Bronchial epithelial cell (primary cell): Measurements from ENCODE around the gene GPR82. TPM values are rescaled to one million over a fixed set of nuclear protein-coding genes. Genes with fewer than 3 reads are reported as not detected.

Experiments
- DNase-seq: peaks from one replicate; pipeline ENCODE4 v3.0.0-alpha.2; 2010; ENCODE audit warnings: low read depth
- FAIRE-seq: peaks from 2 replicates; lab custom pipeline; 2011; peaks lifted over from hg19 to GRCh38; lab: Jason Lieb, UNC
- H3K27me3 ChIP-seq: 2 replicates; pipeline ENCODE4 v1.5.1; 2011; ENCODE audit warnings: low read length; ENCODE audit not compliant: control insufficient read depth, insufficient read depth
- H3K36me3 ChIP-seq: 2 replicates; pipeline ENCODE4 v1.5.1; 2011; ENCODE audit warnings: low read length; ENCODE audit not compliant: control insufficient read depth, insufficient read depth
- H3K4me3 ChIP-seq: 2 replicates; pipeline ENCODE4 v1.5.1; 2011; ENCODE audit warnings: mild to moderate bottlenecking, low read depth, low read length, control low read depth
- CTCF ChIP-seq: IDR thresholded peaks from 2 replicates; pipeline ENCODE4 v1.5.1; 2011; ENCODE audit warnings: mild to moderate bottlenecking, moderate library complexity, low read length, control low read depth, inconsistent platforms; ENCODE audit not compliant: insufficient read depth, severe bottlenecking
- total RNA-seq: library from RNA; depleted of rRNA; stranded (reverse); fragments of >200 nt; gene quantifications from 2 replicates; pipeline ENCODE4 v1.2.1, GENCODE V29; 2014

GPR82 gene
- total RNA-seq, 1 donor from 2014 or later: not detected

DNA sequence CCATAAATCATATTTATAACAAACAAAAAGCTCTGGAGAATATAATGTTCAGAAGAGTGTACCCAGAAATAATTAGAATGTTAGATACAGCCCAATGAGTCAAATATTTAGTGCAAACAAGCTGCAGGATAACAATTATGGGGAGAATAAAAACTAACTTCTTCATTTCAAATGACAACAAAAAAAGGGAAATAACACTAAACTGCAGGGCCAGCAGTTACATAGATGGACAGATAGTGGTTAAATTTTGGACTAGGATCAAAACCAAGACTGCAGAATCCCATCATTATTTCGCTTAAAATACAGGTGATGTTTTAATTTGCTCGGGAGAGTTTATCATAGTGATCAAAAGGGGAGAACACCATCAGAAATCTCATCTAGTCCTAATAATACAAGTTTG, 35.8 kb upstream of the GPR82 start:
- FAIRE-seq (no peak), DNase-seq (no peak)
- Histone ChIP-seq H3K4me3 (no peak overlapping the region), H3K27me3 (no peaks in the 10 kb centered on the region), H3K36me3 (no peaks in the 10 kb centered on the region)
- no peak for TF ChIP-seq CTCF

DNA sequence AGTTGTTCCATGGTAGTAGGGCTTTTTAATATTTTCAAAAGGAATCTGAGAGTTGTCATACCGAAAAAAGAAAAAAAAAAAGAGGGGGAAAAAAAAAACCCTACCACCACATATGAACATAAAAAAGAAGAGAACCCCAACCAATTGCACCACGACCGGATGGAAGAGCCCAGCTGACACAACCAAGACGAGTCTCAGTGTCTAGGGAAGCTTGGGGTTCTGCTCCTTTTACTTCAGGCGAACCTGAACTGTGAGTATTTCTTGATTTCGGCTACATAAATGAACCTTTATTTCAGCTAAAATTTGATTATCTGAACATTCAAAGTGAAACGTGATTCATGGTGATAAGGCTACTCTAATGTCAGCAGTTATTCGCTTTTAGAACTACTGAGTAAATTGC, 35.1 kb upstream of the GPR82 start, which contains the start of gene GPR34:
Gene GPR34, plus strand, starts transcription at position 139 of the 400 bp plus-strand sequence. CDS start 6,661 bp downstream, outside the sequence.
- Histone ChIP-seq H3K27me3 (no peaks in the 10 kb centered on the region), H3K4me3 (no peak within 1 kb of the TSS), H3K36me3 (no peaks in the 10 kb centered on the region)
- DNase-seq (no peak), FAIRE-seq (no peak)
- no peak for TF ChIP-seq CTCF

GRCh38 chrX:41689711-41690110, 34.3 kb upstream of the GPR82 start:
- DNase-seq (no peak), FAIRE-seq (no peak)
- Histone ChIP-seq H3K27me3 (no peaks in the 10 kb centered on the region), H3K4me3 (no peak overlapping the region), H3K36me3 (no peaks in the 10 kb centered on the region)
- TF ChIP-seq CTCF: no peak

- FAIRE-seq (no peak), DNase-seq (no peak)
- no peak overlapping the region for H3K4me3 ChIP-seq
- no peak for TF ChIP-seq CTCF
- no peaks in the 10 kb centered on the region for H3K36me3 ChIP-seq
- H3K27me3 ChIP-seq: no peaks in the 10 kb centered on the region
Observed at GRCh38 chrX:41692162-41692749, 31.7 kb upstream of the GPR82 start.

DNA sequence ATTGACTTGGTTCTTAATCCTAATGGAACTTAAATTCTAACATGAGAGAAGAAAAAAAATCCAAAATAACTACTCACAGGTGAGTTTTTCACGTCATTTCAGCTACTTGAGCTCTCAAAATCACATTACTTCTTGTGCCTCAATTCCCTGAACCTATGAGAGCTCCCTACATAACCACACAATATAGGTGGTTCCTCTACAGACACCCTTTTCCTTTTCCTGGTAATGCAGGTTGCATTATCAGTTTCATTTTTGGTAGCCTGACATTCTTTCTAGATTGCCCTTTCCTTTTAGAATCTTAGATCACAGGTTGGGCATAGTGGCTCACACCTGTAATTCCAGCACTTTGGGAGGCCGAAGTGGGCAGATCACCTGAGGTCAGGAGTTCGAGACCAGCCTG, 31.0 kb upstream of the GPR82 start:
- no peak for TF ChIP-seq CTCF
- FAIRE-seq: no peak
- Histone ChIP-seq H3K36me3 (no peaks in the 10 kb centered on the region), H3K27me3 (no peaks in the 10 kb centered on the region), H3K4me3 (no peak overlapping the region)
- no peak for DNase-seq

- no peak for FAIRE-seq
- no peak overlapping the region for H3K4me3 ChIP-seq
- no peak for DNase-seq
Observed at GRCh38 chrX:41695426-41695825, 28.6 kb upstream of the GPR82 start.

More at GRCh38 chrX:41695426-41695825, 28.6 kb upstream of the GPR82 start:
- no peak for TF ChIP-seq CTCF
- Histone ChIP-seq H3K36me3 (no peaks in the 10 kb centered on the region), H3K27me3 (no peaks in the 10 kb centered on the region)
